ENCODE data around the gene STON2.

STON2 gene

DNA sequence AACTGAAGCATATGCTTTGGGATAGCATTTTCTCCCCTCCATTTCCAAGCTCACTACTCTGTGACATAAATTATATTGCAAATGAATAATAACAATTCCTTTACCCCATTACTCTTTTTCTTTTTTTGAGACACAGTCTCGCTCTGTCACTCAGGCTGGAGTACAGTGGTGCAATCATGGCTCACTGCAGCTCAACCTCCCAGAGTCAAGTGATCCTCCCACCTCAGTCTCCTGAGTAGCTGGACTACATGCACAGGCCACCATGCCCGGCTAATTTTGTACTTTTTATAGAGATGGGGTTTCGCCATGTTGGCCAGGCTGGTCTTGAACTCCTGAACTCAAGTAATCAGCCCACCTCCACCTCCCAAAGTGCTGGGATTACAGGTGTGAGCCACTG, 130.1 kb downstream of the STON2 start:
- TF ChIP-seq, protein P1, sequence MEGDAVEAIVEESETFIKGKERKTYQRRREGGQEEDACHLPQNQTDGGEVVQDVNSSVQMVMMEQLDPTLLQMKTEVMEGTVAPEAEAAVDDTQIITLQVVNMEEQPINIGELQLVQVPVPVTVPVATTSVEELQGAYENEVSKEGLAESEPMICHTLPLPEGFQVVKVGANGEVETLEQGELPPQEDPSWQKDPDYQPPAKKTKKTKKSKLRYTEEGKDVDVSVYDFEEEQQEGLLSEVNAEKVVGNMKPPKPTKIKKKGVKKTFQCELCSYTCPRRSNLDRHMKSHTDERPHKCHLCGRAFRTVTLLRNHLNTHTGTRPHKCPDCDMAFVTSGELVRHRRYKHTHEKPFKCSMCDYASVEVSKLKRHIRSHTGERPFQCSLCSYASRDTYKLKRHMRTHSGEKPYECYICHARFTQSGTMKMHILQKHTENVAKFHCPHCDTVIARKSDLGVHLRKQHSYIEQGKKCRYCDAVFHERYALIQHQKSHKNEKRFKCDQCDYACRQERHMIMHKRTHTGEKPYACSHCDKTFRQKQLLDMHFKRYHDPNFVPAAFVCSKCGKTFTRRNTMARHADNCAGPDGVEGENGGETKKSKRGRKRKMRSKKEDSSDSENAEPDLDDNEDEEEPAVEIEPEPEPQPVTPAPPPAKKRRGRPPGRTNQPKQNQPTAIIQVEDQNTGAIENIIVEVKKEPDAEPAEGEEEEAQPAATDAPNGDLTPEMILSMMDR (conservative IDR thresholded peaks at IDR 0.05; ENCODE audit: control insufficient read depth, insufficient read depth, low read depth, low read length): no peak
- no peak overlapping the region for H3K4me3 ChIP-seq (ENCODE audit: control insufficient read depth, low read depth, low read length)
- DNase-seq (ENCODE audit: low read depth): no peak

DNA sequence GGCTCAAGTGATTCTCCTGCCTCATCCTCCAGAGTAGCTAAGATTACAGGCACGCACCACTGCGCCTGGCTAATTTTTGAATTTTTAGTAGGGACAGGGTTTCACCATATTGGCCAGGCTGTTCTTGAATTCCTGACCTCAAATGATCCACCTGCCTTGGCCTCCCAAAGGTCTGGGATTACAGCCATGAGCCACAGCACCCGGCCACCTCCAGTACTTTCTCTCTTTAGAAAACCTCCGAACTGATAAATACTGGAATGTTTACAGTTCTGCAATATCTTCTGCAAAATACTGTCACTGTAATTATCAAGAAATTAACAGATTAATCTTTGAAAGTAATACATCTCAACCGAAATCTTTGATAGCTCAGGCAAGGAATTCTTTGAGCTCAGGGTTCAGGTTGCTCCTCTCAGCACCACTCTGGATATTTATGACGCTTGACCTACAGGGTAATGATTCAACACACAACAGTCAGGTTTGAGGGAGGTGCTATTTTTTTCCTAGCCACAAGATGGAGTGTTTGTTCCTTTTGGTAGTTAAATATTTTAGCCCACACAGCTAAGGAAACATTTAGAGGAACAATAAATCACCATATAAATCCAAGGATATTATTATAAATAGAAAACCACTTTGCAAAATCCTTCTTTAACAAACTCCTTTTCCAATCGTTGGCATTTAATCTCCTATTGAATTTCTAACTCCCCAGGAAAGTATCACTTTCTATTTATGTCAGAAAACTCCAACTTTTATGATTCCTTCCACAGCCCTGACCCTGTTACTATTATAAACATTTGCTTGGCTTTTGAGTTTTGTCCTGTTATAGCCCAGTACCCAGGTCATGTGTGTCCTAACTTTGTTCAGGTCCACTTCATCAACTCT, 130.8 kb downstream of the STON2 start:
- peak; percentile 79 for DNase-seq (ENCODE audit: low read depth)
- no peak overlapping the region for H3K4me3 ChIP-seq (ENCODE audit: control insufficient read depth, low read depth, low read length)
- TF ChIP-seq, protein P1 (conservative IDR thresholded peaks at IDR 0.05; ENCODE audit: control insufficient read depth, insufficient read depth, low read depth, low read length): peak; percentile 83

DNA sequence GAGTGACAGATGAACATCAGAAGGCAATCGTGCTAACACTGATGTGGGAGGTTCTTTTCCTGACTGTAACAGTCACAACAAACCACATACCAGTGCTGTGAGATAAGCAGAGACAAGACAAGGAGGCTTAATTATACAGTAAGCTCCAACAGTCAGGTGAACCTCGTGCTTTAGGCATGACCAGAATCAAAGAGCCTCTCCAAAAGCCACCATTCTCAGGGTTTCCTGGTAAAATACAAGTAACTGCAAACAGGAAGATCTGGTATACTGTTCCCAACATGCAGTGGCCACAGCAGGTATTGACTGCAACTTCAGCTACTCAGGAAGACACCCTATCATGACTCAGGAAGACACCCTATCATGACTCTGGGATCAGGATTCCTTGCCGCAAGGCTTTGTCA, 132.1 kb downstream of the STON2 start:
- H3K4me3 ChIP-seq (ENCODE audit: control insufficient read depth, low read depth, low read length): no peak overlapping the region
- DNase-seq (ENCODE audit: low read depth): peak; percentile 5
- TF ChIP-seq, protein P1 (conservative IDR thresholded peaks at IDR 0.05; ENCODE audit: control insufficient read depth, insufficient read depth, low read depth, low read length): no peak

DNA sequence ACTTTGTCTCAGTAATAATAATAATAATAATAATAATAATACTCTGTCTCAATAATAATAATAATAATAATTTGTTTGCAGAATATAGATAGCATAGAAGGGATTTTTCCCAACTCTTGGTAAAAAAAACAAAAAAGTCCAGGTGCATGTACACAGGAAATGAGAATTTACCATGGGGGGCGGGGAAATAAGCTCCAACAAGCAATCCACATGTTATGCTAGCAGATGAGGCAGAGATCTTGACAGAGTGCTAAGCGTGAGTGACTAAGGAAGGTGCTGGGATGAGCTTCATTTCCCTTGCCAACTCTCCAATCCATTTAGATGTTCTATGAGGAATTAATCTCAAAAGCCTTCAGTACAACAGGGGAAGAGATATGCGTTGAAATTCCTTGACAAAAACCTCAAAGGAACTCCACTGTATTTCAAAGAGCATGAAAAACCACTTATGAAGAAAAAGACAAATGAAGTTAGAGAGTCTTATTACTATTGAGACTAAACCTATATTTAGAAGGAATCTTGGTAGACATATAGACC, 134.4 kb downstream of the STON2 start:
- no peak overlapping the region for H3K4me3 ChIP-seq (ENCODE audit: control insufficient read depth, low read depth, low read length)
- no peak for DNase-seq (ENCODE audit: low read depth)
- TF ChIP-seq, protein P1 (conservative IDR thresholded peaks at IDR 0.05; ENCODE audit: control insufficient read depth, insufficient read depth, low read depth, low read length): no peak

DNA sequence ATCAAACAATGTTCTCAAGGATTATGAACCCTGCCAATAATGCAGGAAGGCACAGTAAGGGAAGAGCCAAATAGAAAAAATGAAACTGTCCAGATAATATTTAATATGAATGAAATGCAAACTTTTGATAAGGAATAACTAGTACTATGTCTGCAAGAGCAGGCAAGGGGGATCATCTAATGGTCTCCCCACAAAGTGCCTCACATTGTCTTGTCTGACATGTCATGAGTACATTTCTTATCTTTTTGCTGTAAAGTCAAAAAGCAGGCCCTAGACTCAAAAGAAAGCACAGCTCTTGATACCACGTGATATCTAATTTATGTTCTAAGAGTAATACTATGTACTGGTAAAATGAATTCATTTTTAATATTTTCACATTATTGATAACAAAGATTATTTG, 135.5 kb downstream of the STON2 start:
- no peak overlapping the region for H3K4me3 ChIP-seq (ENCODE audit: control insufficient read depth, low read depth, low read length)
- TF ChIP-seq, protein P1 (conservative IDR thresholded peaks at IDR 0.05; ENCODE audit: control insufficient read depth, insufficient read depth, low read depth, low read length): no peak
- DNase-seq (ENCODE audit: low read depth): no peak

DNA sequence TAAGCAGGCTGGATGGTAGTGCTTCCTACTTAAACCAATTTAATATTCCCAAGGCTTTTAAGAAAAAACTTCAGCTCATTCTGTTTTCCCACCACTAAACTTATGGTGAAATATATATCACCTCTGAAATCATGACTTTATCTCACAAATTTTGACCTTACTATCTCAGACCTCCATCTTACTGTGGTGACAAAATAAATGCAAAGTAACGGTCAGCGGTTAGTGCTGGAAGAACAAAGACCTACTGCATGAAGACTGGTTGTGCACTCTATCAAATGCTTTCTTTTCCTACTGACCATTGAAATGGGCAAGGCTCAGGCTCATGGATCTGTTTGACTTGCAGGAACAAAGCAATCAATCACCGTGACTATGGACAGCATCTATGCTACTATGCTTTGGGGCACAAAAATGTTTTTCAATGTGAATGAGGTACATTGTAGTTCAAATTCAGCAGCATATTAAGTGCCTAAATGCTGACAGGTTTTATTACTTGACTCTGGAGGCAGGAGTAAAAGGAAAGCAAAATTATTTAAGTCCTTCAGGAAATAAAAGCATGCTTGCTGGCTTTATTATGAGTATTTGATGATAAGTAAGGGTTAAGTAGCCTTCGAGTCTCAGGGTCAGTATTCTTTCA, 136.2 kb downstream of the STON2 start:
- no peak overlapping the region for H3K4me3 ChIP-seq (ENCODE audit: control insufficient read depth, low read depth, low read length)
- DNase-seq (ENCODE audit: low read depth): no peak
- TF ChIP-seq, protein P1 (conservative IDR thresholded peaks at IDR 0.05; ENCODE audit: control insufficient read depth, insufficient read depth, low read depth, low read length): no peak

Data from fibroblast of mammary gland (primary cell).